IMR-90 (cell line): ENCODE results near the gene FCGR3B. TPM values are rescaled to one million over a fixed set of nuclear protein-coding genes. Genes with fewer than 3 reads are reported as not detected.
"Not testable (repeated sequence)": the region's sequence is repeated elsewhere in the genome, so short reads cannot be mapped to it uniquely, and the experiment has no call there.

ENCODE experiments used
- ATAC-seq: fragments of 200-7000 bp; cut with Tn5 transposase; 2 replicates; pipeline ENCODE4 v1.9.1; 2020; ENCODE audit warnings: low read depth, mild to moderate bottlenecking, moderate library complexity
- BruUV-seq: library from RNA; stranded (reverse); fragments of 400-500 nt; replicated peaks from 2 replicates; lab custom pipeline; 2021; lab: Mats Ljungman, UMichigan
- CTCF ChIA-PET: fragments of 300-600 bp; formaldehyde crosslinking; extraction: SDS; loops from one replicate; lab custom pipeline; 2021; ENCODE audit warnings: antibody characterized with exemption; lab: Yijun Ruan, JAX
- POLR2A ChIA-PET: fragments of 300-600 bp; sonication (Branson Sonifier 250); formaldehyde crosslinking; loops from one replicate; lab custom pipeline; 2022; ENCODE audit warnings: antibody characterized with exemption; ENCODE audit not compliant: unreplicated experiment; lab: Charles Lee
- DNase-seq: peaks from one replicate; pipeline ENCODE4 v3.0.0; 2013
- H2AFZ ChIP-seq: replicated peaks from 2 replicates; pipeline ENCODE3; 2013; ENCODE audit warnings: low read length, mild to moderate bottlenecking; ENCODE audit not compliant: poor library complexity
- H2AK5ac ChIP-seq: 2 replicates; pipeline ENCODE4 v1.6.1; 2013; ENCODE audit warnings: low read depth, low read length, inconsistent platforms
- H2AK9ac ChIP-seq: replicated peaks from 2 replicates; pipeline ENCODE3; 2013; ENCODE audit warnings: mild to moderate bottlenecking, low read depth, low read length, moderate library complexity; ENCODE audit not compliant: poor library complexity
- H2BK120ac ChIP-seq: 2 replicates; pipeline ENCODE4 v1.6.1; 2013; ENCODE audit warnings: low read depth, low read length, inconsistent platforms
- H2BK15ac ChIP-seq: 3 replicates; pipeline ENCODE4 v1.6.1; 2013; ENCODE audit warnings: low read depth, low read length, inconsistent platforms
- H2BK20ac ChIP-seq: 2 replicates; pipeline ENCODE4 v1.6.1; 2013; ENCODE audit warnings: low read depth, mild to moderate bottlenecking, inconsistent platforms, low read length, moderate library complexity
- H2BK5ac ChIP-seq: 2 replicates; pipeline ENCODE4 v1.6.1; 2013; ENCODE audit warnings: mild to moderate bottlenecking, low read depth, low read length, inconsistent platforms; ENCODE audit not compliant: poor library complexity, severe bottlenecking
- H3K14ac ChIP-seq: replicated peaks from 2 replicates; pipeline ENCODE4 v1.6.1; 2013; ENCODE audit warnings: low read depth, low read length, inconsistent platforms
- H3K18ac ChIP-seq: 2 replicates; pipeline ENCODE4 v1.6.1; 2013; ENCODE audit warnings: low read depth, low read length, control low read depth
- H3K23ac ChIP-seq: 2 replicates; pipeline ENCODE4 v1.6.1; 2013; ENCODE audit warnings: low read depth, low read length, inconsistent platforms
- H3K27ac ChIP-seq: 2 replicates; pipeline ENCODE4 v1.5.1; 2013; ENCODE audit warnings: mild to moderate bottlenecking, control low read depth, low read length; ENCODE audit not compliant: insufficient read depth
- H3K27me3 ChIP-seq: 2 replicates; pipeline ENCODE4 v1.6.1; 2013; ENCODE audit warnings: low read length; ENCODE audit not compliant: control insufficient read depth, insufficient read depth
- H3K36me3 ChIP-seq: 2 replicates; pipeline ENCODE4 v1.6.1; 2013; ENCODE audit warnings: low read length, mixed read lengths; ENCODE audit not compliant: control insufficient read depth, insufficient read depth
- H3K4ac ChIP-seq: 2 replicates; pipeline ENCODE4 v1.6.1; 2013; ENCODE audit warnings: low read depth, low read length, inconsistent platforms
- H3K4me1 ChIP-seq: 2 replicates; pipeline ENCODE4 v1.6.1; 2013; ENCODE audit warnings: low read length, mixed read lengths; ENCODE audit not compliant: control insufficient read depth, insufficient read depth
- H3K4me2 ChIP-seq: 2 replicates; pipeline ENCODE4 v1.6.1; 2013; ENCODE audit warnings: low read depth, mild to moderate bottlenecking, control low read depth, low read length, moderate library complexity
- H3K4me3 ChIP-seq: 2 replicates; pipeline ENCODE4 v1.5.1; 2013; ENCODE audit warnings: low read depth, mild to moderate bottlenecking, control low read depth, low read length, moderate library complexity; ENCODE audit not compliant: insufficient read depth
- H3K56ac ChIP-seq: 2 replicates; pipeline ENCODE4 v1.6.1; 2013; ENCODE audit warnings: low read length, inconsistent platforms; ENCODE audit not compliant: insufficient read depth; ENCODE audit errors: extremely low read depth
- H3K79me1 ChIP-seq, 2 experiments: 2 replicates each; pipeline ENCODE4 v1.6.1; 2013; ENCODE audit warnings: low read length in 2 of 2, inconsistent platforms in 1 of 2, low read depth in 1 of 2
- H3K9ac ChIP-seq: 2 replicates; pipeline ENCODE4 v1.6.1; 2013; ENCODE audit warnings: low read depth, low read length, control low read depth
- H3K9me1 ChIP-seq: 2 replicates; pipeline ENCODE4 v1.6.1; 2013; ENCODE audit warnings: low read length, inconsistent platforms; ENCODE audit not compliant: insufficient read depth
- H3K9me3 ChIP-seq: 2 replicates; pipeline ENCODE4 v1.6.1; 2013; ENCODE audit warnings: low read length; ENCODE audit not compliant: control insufficient read depth, insufficient read depth
- H4K20me1 ChIP-seq: 2 replicates; pipeline ENCODE4 v1.6.1; 2013; ENCODE audit warnings: low read length, inconsistent platforms; ENCODE audit not compliant: insufficient read depth
- H4K5ac ChIP-seq: 2 replicates; pipeline ENCODE4 v1.6.1; 2013; ENCODE audit warnings: mild to moderate bottlenecking, low read depth, low read length, control low read depth
- H4K8ac ChIP-seq, 2 experiments: 2 replicates each; pipeline ENCODE4 v1.6.1; 2013; ENCODE audit warnings: low read depth in 2 of 2, low read length in 2 of 2, control low read depth in 1 of 2, inconsistent platforms in 1 of 2
- H4K91ac ChIP-seq: 2 replicates; pipeline ENCODE4 v1.6.1; 2013; ENCODE audit warnings: low read depth, low read length, inconsistent platforms; ENCODE audit not compliant: insufficient read depth
- WGBS, 2 experiments: methylation state at CpG; one replicate each; pipeline versions ENCODE4 v1.1.5 to v1.1.7; 2013; ENCODE audit warnings: missing lambda C conversion rate in 2 of 2; ENCODE audit not compliant: insufficient read length in 1 of 2; ENCODE audit errors: extremely low coverage in 2 of 2; 5-methylcytosine and 5-hydroxymethylcytosine counted together
- dilution Hi-C: fragments of 300-500 bp; cut with HindIII; formaldehyde crosslinking; loops from one replicate; pipeline ENCODE4 v1.14.3; 2018; ENCODE audit warnings: low sequenced_read_pairs; ENCODE audit not compliant: unreplicated experiment
- in situ Hi-C: fragments of 300-500 bp; cut with MboI; formaldehyde crosslinking; loops from 3 replicates; pipeline ENCODE4 v1.14.3; 2019; ENCODE audit warnings: low sequenced_read_pairs, inconsistent platforms, mixed read lengths
- intact Hi-C: fragments of 100-400 bp; cut with micrococcal nuclease; formaldehyde crosslinking; loops from 2 replicates; pipeline ENCODE4 v1.10.0; 2022
- polyA plus RNA-seq, 3 experiments: library from polyadenylated mRNA; depleted of rRNA; stranded (reverse); fragments of >200 nt; gene quantifications; 2 replicates each; pipeline ENCODE4 v1.2.3, GENCODE V29; 2012; ENCODE audit warnings: low replicate concordance in 1 of 3
- total RNA-seq: library from RNA; depleted of rRNA; stranded (reverse); fragments of >200 nt; gene quantifications from 2 replicates; pipeline ENCODE4 v1.2.3, GENCODE V29; 2012

The FCGR3B gene
- total and polyA plus RNA-seq, 2 of the 4 experiments (the other 2 are of a cell fraction) = not detected

GRCh38 chr1:161623401-161624051, 7.5 kb downstream of the FCGR3B start:
- H3K4me3 ChIP-seq, H2BK120ac ChIP-seq, H3K9me1 ChIP-seq, H4K8ac ChIP-seq, intact Hi-C loops, H3K36me3 ChIP-seq, ATAC-seq, H2BK20ac ChIP-seq, H2AK9ac ChIP-seq, H3K9ac ChIP-seq, H3K14ac ChIP-seq, H2AFZ ChIP-seq, CTCF ChIA-PET, H3K4me2 ChIP-seq, H3K27me3 ChIP-seq, H4K5ac ChIP-seq, BruUV-seq, H3K4ac ChIP-seq, dilution Hi-C loops, H3K9me3 ChIP-seq, H3K27ac ChIP-seq, H4K91ac ChIP-seq, H3K79me1 ChIP-seq, H2BK15ac ChIP-seq, DNase-seq, H3K18ac ChIP-seq, H2BK5ac ChIP-seq, H3K4me1 ChIP-seq, H3K56ac ChIP-seq, H2AK5ac ChIP-seq, H4K20me1 ChIP-seq, in situ Hi-C loops, POLR2A ChIA-PET, H3K23ac ChIP-seq: not testable (repeated sequence)
- no CpG with 5 or more reads among the region's 6 CpGs for WGBS, 2 experiments

GRCh38 chr1:161622054-161622453, 8.9 kb downstream of the FCGR3B start:
- CTCF ChIA-PET, dilution Hi-C loops, DNase-seq, H3K56ac ChIP-seq, BruUV-seq, H3K9ac ChIP-seq, H4K8ac ChIP-seq, H3K36me3 ChIP-seq, H4K5ac ChIP-seq, H3K18ac ChIP-seq, H3K4ac ChIP-seq, H3K23ac ChIP-seq, H3K9me3 ChIP-seq, intact Hi-C loops, in situ Hi-C loops, POLR2A ChIA-PET, H2AFZ ChIP-seq, H4K91ac ChIP-seq, H2BK120ac ChIP-seq, H3K4me3 ChIP-seq, H3K27ac ChIP-seq, H2BK5ac ChIP-seq, ATAC-seq, H2BK20ac ChIP-seq, H3K4me2 ChIP-seq, H3K27me3 ChIP-seq, H3K4me1 ChIP-seq, H3K14ac ChIP-seq, H4K20me1 ChIP-seq, H2BK15ac ChIP-seq, H3K79me1 ChIP-seq, H2AK9ac ChIP-seq, H2AK5ac ChIP-seq, H3K9me1 ChIP-seq: not testable (repeated sequence)
- WGBS, 2 experiments = no CpG with 5 or more reads among the region's 8 CpGs
